Stimulated activated CD8-positive, alpha-beta memory T cell treated with anti-CD3 and anti-CD28 coated beads, Interleukin-2, amount 100 ng/mL, for 48 hours (primary cell): Measurements from ENCODE around the gene NAXD.
"Not testable (repeated sequence)": the region's sequence is repeated elsewhere in the genome, so short reads cannot be mapped to it uniquely, and the experiment has no call there.

Source experiments
- DNase-seq, 2 donors: peaks; one replicate each; pipeline ENCODE4 v3.0.0-alpha.2; 2020; ENCODE audit warnings: low read depth in 2 of 2

NAXD gene

DNA sequence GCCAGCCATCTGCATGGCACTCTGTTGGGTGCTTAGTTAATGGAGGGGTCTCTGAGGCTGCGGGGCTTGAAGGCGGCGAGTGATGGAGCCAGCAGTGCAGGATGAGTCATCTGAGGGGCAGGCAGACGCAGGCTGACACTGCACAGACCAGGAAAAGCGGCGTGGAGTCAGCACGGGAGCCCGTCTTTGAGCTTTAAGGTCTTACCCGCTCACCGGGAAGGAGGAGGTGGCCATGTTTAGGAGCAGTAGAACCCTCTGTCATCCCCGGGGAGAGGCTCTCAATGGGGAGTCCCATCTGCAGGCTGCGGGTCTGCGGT, 13.1 kb downstream of the NAXD start:
- DNase-seq: no peak

DNA sequence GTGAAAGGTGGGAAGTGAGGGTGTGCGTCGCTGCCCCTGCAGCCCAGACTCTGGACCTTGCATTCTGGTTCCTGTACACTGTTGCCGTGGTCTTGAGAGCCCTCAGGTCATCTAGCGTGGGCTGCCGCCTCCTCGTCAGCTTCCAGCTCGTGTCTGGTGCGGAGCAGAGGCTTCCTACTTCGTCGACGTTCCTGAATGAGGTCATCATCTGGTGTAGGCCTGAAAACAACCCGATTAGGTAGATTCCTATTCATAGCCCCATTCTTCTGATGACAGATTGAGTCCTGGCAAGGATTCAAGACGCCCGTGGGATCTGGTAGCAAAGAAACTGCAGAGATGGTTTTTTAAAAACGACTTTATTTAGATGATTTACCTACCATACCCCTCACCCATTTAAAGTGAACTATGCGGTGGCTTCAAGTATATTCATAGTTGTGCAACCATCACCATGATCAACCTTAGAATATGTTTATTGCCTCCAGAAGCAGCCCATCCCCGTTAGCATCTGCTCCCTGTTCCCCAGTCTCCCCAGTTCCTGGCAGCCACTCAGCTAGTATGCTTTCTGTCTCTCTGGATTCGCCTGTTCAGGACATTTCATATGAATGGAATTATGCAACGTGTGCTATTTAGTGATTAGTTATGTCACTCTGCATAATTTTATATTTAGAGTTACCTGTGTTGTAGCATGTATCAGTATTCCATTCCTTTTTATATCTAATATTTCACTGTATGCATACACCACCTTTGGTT, 13.8 kb downstream of the NAXD start:
- no peak for DNase-seq

DNA sequence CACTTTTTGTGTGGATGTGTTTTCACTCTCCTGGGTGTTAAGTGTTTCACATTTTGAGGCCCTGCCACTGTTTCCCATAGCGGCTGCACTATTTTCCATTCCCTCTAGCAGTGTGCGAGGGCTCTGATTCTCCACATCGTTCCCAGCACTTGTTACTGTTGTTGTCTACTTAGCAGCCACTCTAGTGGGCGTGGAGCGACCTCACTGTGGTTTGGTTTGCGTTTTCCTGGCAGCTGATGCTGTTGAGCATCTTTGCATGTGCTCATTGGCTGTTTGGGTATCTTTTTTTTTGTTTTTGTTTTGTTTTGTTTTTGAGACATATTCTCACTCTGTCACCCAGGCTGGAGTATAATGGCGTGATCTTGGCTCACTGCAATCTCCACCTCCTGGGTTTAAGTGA, 14.4 kb downstream of the NAXD start:
- no peak for DNase-seq

GRCh38 chr13:110630566-110631119, 15.3 kb downstream of the NAXD start:
- no peak for DNase-seq

GRCh38 chr13:110632255-110632654, 16.9 kb downstream of the NAXD start:
- DNase-seq: not testable (repeated sequence)

- no peak for DNase-seq
These were observed 18.4 kb downstream of the NAXD start for GRCh38 chr13:110633776-110634175.

DNA sequence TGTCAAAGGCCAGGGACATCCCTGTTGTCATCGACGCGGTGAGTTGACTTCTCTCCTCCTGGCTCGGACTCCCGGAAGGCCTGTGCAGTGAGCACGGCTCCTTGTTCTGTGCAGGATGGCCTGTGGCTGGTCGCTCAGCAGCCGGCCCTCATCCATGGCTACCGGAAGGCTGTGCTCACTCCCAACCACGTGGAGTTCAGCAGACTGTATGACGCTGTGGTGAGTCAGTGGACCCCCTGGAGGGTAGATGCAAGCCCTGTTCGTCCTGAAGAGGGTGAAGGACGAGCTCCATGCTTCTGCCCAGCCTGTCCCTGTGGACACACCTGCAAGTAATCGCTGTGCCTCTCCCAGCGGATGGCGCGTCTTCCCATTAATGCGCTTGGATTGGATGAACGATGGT, 19.2 kb downstream of the NAXD start:
- no peak for DNase-seq

GRCh38 chr13:110635405-110636002, 20.2 kb downstream of the NAXD start:
- DNase-seq: no peak

- DNase-seq: no peak
These were observed 20.7 kb downstream of the NAXD start for GRCh38 chr13:110636053-110636475.

DNA sequence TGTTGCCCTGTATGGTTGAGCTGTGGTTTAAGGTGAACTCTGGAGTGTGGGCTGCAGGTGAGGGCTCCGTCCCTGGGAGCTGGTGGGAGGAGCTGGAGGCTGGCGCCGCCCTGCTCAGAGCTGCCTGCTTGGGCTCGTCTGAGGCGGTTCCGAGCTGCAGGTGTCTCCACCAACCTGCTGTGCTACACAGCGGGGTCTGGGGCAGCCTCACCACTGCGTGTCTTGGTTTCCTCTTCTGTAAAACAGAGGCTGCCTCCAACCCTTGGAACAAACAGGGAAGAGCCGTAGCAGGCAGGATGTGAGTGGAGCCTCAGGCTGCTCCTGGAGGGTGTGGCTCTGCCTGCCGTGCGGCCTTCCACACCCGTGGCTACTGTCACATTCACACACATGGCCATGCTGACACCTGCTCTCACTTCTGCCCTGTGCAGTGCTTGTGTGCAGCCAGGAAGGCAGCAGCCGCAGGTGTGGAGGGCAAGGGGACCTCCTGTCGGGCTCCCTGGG, 21.4 kb downstream of the NAXD start:
- DNase-seq: no peak

DNA sequence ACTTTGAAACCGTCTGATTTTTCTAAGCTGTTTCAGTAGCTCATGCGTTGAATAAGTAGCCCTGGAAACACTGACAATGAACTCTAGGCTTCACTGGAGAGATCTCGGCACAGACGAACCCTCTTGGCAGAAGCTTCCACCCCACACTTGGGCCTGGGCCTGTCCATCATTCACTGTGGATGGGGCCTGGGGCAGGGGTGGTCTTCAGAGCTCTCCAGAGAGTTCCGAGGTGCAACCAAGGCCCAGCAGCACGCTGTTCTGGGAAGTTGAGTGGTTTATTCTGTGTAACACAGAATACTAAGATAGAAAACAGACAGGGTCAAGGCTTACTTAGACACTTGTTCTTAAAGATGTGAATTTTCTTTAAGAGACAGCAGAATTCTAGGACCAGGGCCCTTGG, 21.9 kb downstream of the NAXD start:
- DNase-seq: no peak

DNA sequence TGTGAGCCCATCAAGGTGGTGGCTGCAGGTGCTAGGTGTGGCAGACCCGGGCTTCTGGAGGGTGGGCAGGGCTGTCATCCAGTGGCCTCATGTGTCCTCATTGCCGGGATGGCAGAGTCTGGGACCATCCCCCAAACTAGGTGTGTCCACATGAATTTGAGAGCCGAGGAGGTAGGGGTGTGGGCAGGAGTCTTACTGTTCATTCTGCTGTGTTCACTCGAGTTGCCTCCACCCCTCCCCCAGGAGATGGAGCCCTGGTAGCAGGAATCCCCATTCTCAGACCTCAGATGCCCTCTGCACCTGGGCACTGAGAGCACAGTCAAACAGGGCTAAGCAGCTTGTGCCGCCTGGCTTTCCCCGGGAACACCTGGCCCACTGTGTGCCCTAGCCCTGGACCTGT, 22.4 kb downstream of the NAXD start:
- DNase-seq: no peak

GRCh38 chr13:110638257-110638656, 22.9 kb downstream of the NAXD start:
- DNase-seq: no peak

DNA sequence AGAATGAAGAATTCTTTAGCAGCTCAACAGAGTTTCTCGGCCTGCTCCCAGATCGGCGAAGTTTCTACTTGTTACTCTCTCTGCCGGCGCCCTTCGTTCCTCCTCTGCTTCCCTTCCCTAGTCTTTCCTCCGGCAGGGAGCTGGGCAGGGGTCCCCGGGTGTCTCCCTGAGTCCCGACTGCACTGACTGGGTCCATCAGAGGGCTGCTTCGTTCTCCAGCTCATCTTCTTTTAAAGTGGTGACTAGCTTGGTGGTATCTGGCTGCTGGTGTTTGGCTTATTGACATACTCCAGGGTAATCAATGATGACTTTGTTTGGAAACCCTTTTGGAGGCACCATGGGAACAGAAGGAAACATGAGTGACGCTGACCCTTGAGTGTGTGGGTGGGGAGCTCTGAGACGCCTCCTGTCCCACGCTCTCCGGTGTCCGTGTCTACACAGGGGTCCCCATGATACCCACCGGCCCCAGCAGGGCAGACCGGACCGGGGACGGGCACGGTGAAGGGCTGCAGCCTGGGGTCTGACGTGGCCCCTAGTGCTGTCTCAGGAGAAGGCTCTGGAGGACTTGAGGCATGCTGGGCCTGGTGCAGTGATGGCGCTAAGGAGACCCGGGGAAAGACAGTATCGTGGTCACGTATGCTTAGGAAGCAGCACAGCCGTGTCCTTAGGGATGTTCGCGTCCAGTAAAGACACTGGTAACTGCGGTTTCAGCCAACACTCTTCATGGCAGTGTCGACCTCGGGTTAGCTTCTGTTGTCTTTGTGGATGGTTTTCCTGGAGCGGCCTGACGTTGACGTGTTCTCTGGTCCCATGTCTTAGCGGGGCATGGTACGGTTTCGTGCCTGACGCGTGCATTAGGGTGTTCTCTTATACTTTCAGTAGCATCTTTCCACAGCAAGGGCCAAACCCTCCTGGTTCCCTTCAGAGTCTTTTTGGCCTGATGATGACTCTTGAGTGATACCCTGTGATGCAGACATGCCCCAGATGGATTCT, 23.8 kb downstream of the NAXD start:
- no peak for DNase-seq

GRCh38 chr13:110639935-110640334, 24.6 kb downstream of the NAXD start:
- no peak for DNase-seq

DNA sequence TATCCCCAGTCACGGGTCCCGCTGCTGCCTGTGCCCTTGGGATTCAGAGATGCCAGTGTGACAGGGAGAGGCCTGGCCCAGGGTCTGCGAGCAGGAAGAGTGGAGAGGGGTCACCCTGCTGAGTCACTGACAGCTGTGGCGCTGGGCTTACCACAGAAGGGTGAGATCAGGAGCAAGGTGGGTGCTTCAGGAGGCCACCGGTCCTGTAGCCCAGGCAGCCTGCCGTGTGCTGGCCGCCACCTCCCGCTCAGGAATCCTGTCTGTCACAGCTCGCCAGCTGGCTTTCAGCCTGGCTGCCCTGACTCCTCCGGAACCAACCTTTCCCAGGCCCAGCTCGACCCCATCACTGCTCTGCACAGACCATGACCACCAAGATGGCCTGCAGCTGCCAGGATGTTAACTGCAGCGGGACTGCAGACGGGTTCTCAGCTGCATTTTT, 25.3 kb downstream of the NAXD start:
- DNase-seq: no peak

GRCh38 chr13:110641055-110642015, 26.0 kb downstream of the NAXD start:
- no peak for DNase-seq

- no peak for DNase-seq
These were observed 27.1 kb downstream of the NAXD start for GRCh38 chr13:110642291-110642981.

GRCh38 chr13:110643324-110643723, 28.0 kb downstream of the NAXD start:
- no peak for DNase-seq

GRCh38 chr13:110643768-110644421, 28.6 kb downstream of the NAXD start:
- DNase-seq: no peak
